Stimulated activated CD4-positive, alpha-beta T cell treated with anti-CD3 and anti-CD28 coated beads, Interleukin-15, amount 100 ng/mL, for 48 hours (primary cell): ENCODE results near the gene TRDMT1.

Experiments used
- DNase-seq, 2 donors: peaks; one replicate each; pipeline ENCODE4 v3.0.0-alpha.2; 2020; ENCODE audit warnings: low read depth in 2 of 2

The TRDMT1 gene

GRCh38 chr10:17176091-17176490, 25.4 kb downstream of the TRDMT1 start:
- no peak for DNase-seq

- DNase-seq = no peak
These were observed 25.9 kb downstream of the TRDMT1 start for GRCh38 chr10:17175551-17175950.

GRCh38 chr10:17174626-17175025, 26.8 kb downstream of the TRDMT1 start:
- no peak for DNase-seq

GRCh38 chr10:17171141-17171641, 30.3 kb downstream of the TRDMT1 start:
- DNase-seq = no peak

- no peak for DNase-seq
These were observed 31.7 kb downstream of the TRDMT1 start for GRCh38 chr10:17169803-17170202.

GRCh38 chr10:17166699-17167098, 34.8 kb downstream of the TRDMT1 start:
- no peak for DNase-seq

GRCh38 chr10:17162828-17163227, 38.6 kb downstream of the TRDMT1 start:
- no peak for DNase-seq

GRCh38 chr10:17161775-17162174, 39.7 kb downstream of the TRDMT1 start:
- DNase-seq = no peak

GRCh38 chr10:17157024-17157423, 44.4 kb downstream of the TRDMT1 start:
- DNase-seq = no peak

GRCh38 chr10:17155826-17156225, 45.6 kb downstream of the TRDMT1 start:
- no peak for DNase-seq

GRCh38 chr10:17154116-17154515, 47.4 kb downstream of the TRDMT1 start:
- DNase-seq = no peak

- DNase-seq = no peak
These were observed 48.2 kb downstream of the TRDMT1 start for GRCh38 chr10:17153321-17153720.

- no peak for DNase-seq
These were observed 49.8 kb downstream of the TRDMT1 start for GRCh38 chr10:17151716-17152115.

GRCh38 chr10:17147884-17148489, 53.5 kb downstream of the TRDMT1 start:
- no peak for DNase-seq

- no peak for DNase-seq
These were observed 54.6 kb downstream of the TRDMT1 start for GRCh38 chr10:17146892-17147291.

- DNase-seq = no peak
These were observed 56.2 kb downstream of the TRDMT1 start for GRCh38 chr10:17145239-17145638.

GRCh38 chr10:17144757-17145156, 56.7 kb downstream of the TRDMT1 start:
- DNase-seq = peak; percentile 46 to 49

GRCh38 chr10:17144032-17144431, 57.4 kb downstream of the TRDMT1 start:
- DNase-seq = no peak

- DNase-seq = no peak
These were observed 58.3 kb downstream of the TRDMT1 start for GRCh38 chr10:17143055-17143690.

GRCh38 chr10:17141504-17142229, 59.8 kb downstream of the TRDMT1 start:
- no peak for DNase-seq

GRCh38 chr10:17140386-17140761, 61.1 kb downstream of the TRDMT1 start:
- DNase-seq = no peak

GRCh38 chr10:17138460-17139042, 62.9 kb downstream of the TRDMT1 start:
- DNase-seq = no peak
